ENCODE measurements around the gene COL5A1.
"Not testable (repeated sequence)": the region's sequence is repeated elsewhere in the genome, so short reads cannot be mapped to it uniquely, and the experiment has no call there.

The COL5A1 gene

GRCh38 chr9:134641990-134642384 lies 384 bp downstream of the COL5A1 start:
- DNase-seq: no peak

DNA sequence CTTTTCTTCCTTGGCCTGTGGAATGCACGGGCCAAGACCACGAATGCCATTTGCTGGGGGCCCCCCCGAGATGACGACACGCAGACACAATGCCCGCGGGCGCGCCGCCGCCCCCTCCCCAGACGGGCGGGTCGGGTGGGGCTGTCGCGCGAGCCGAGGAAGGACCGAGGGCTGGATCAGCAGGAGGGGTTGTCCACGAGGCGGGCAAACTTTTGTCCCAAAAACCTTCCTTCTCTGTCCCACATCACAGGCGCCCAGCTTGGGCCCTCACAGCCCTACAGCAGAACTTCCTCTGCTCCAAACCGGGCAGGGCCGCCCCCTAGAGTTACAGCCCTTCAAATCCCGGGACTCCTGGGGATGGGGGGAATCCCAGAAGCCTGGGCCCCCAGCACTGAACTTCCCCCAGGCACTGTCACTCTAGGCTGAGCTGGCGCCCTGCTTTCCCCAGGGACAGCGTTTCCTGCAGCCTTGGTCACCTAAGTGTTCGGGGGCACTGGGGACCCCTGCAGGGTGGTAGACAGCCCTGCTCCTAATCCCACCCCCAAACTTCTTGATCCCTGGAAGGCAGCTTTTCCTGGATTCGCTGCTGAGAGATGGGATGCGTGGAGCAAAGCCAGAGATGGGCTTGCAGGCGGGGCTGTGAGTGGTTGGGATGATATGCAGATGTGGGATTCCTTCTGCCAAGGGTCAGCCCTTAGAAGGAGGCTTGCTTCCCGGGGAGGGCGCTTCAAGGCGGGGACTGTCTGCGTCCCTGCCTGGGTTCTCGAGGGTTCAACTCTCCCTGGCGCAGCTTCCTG lies 980 bp downstream of the COL5A1 start:
- DNase-seq: no peak

- DNase-seq: no peak
These were observed 1.6 kb downstream of the COL5A1 start for GRCh38 chr9:134643222-134643671.

GRCh38 chr9:134644401-134644724 lies 2.8 kb downstream of the COL5A1 start:
- DNase-seq: not testable (repeated sequence)

GRCh38 chr9:134644725-134645606 lies 3.4 kb downstream of the COL5A1 start:
- DNase-seq: no peak

GRCh38 chr9:134645607-134646365 lies 4.2 kb downstream of the COL5A1 start:
- DNase-seq: no peak

- no peak for DNase-seq
These were observed 5.9 kb downstream of the COL5A1 start for GRCh38 chr9:134647359-134648080.

DNA sequence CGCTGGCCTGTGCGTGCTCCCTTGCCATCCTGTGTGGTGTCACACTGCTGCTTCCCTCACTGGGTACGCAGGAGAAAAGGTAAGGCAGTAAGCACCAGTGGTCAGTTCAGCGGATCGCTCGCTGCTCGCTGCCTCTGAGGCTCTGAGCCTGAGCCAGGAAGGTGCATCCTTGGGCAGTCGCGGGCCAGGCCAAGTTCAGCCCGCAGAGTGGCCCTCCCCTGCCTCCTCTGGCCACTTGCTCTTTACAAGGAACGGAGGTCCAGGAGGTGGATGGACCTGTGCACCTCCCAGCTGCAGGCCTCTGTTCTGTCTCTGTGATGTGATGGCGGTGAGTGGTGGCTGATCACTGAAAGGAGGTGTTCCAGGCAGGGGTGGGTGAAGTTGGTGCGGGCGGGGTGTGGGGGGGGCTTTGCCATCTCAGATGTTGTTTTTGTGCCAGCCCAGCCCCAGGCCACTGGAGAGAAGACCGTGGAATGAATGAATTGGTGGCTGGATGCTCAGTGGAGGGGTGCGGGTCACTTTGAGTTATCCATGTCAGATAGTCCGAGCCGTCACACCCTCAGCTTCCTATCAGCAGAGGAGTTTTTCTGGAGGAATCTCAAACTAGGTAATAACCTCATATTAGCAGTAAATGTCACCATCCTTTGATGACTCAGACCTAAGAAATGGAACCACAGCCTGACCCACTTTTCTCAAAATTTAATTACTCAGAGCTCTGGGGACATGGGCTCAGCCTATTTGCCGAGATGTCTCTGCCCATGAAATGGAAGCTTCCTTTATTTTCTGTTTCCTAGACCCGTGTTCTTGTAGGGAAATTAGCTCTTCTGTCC lies 7.3 kb downstream of the COL5A1 start:
- DNase-seq: no peak

DNA sequence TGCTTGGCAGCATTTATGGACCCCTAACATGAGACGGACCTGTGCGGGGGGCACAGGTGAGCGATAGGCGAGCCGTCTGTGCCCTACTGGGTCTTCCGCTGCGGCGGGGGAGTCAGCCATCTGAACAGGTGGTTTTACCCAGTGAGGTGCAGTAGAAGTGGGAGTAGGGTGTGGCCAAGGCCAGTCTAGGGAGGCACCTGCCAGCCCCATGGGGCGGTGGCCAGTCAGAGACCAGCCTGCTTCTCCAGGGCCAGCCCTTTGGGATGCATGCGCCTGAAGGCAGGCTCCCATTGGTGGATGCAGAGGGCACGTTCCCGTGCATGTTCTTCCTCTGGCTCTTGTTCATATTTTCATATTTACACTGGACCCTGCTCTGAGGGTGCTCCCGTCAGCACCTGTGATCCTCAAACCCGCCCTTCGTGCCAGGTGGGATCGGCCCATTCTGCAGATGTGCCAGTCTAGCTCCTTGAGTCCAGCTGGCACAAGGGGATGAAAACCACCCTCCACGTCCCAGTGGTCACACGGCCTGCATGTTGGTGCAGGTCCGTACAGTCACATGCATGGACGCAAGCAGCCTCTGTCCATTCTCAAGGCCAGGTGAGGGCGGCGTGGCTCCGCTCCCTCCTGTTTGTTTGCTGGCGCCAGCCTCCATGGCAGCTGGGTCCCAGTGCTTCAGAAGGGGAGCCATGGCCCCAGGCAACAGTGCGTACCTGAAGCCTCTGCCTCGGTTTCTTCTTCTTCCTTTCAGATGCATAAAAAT lies 9.0 kb downstream of the COL5A1 start:
- no peak for DNase-seq

- DNase-seq: no peak
These were observed 9.8 kb downstream of the COL5A1 start for GRCh38 chr9:134651226-134651905.

DNA sequence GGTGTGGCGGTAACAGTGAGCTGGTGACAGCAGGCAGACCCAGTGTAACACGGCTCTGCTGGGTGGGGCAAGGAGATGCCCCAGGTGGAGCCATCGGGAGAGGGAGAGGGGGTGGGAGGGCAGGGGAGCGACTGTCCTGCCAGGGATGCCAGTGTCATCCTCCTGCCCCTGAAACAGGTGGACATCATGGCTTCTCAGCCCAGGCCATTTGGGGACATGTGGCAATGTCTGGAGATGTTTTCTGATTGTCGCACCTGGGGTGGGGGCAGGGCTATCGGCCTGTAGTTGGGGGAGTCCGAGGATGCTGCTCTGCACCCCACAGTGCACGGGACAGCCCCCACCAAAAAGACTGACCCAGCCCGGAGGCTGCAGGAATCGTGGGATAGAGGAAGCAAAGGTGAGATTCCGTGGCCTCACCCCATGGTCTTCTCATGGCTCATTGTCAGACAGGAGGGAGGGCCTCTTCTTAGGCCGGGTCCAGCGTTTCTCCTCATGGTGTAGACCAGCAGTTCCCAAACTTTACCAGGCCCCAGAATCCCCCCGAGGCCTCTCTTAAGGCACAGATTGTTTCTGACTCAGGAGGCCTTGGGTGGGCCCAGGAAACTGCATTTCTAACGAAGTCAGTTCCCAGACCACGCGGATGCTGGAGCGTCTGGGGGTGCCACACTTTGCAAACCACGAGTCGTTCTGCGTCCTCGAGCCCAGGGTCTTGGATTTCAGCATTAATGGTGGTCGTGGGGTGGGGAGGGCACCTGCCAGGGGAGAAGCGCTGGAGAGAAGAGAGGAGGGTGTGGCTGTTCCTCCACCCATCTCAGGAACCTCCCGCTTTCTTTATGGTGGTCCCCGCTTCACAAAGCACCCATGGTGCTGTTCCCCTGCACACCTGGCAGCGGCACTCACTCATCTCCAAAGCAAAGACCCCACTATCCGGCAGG lies 11.0 kb downstream of the COL5A1 start:
- no peak for DNase-seq

DNA sequence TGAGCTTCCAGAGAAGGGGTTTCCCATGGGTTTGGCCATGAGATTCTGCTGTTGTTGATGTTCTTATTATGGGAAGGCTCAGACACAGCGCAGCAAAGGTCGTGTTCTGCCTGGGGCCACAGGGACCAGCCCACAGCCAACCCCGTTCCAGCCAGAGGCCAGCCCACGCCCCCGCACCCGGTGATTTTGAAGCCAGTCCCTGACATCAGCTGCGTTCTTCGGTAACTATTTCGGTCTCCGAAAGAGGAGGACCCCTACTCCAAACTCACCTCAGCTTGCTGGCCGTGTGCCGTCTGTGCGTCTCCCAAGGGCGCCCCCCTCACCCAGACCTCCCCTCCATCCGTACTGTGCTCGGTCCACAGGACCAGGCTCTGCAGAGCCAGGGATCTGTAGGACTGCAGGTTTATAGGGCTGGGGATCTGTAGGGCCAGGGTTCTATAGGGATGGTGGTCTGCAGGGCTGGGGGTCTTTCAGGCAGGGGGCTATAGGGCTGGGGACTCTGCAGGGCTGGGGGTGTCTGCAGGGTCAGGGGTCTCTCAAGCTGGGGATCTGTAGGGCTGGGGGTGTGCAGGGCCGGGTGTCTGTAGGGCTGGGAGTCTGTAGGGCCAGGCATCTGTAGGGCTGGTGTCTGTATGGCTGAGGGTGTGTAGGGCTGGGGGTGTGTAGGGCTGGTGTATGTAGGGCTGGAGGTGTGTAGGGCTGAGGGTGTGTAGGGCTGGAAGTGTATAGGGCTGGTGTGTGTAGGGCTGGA lies 11.8 kb downstream of the COL5A1 start:
- DNase-seq: no peak

DNA sequence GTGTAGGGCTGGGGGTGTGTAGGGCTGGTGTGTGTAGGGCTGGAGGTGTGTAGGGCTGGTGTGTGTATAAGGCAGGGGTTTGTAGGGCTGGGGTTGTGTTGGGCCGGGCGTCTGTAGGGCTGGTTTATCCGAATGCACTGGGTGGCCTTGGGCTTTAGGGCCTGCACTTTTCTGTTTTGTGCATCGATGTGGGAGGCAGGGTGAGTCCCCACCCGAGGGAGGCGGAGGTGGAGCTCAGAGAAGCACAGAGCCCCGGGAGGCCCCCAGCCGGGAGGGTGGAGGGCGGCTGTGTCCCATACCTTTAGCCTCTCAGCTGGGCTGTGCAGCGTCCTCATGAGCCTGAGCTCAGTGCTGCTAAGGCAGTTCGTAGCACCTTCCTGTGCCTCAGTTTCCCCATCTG lies 13.5 kb downstream of the COL5A1 start:
- no peak for DNase-seq

GRCh38 chr9:134655586-134656333 lies 14.2 kb downstream of the COL5A1 start:
- no peak for DNase-seq

GRCh38 chr9:134656334-134657006 lies 14.9 kb downstream of the COL5A1 start:
- DNase-seq: no peak

GRCh38 chr9:134657666-134658377 lies 16.2 kb downstream of the COL5A1 start:
- DNase-seq: no peak

Measured in NCI-H748 treated with DMSO at 0.1 percent for 48 hours (cell line).